ENCODE measurements around the gene ZNF292.

The ZNF292 gene

DNA sequence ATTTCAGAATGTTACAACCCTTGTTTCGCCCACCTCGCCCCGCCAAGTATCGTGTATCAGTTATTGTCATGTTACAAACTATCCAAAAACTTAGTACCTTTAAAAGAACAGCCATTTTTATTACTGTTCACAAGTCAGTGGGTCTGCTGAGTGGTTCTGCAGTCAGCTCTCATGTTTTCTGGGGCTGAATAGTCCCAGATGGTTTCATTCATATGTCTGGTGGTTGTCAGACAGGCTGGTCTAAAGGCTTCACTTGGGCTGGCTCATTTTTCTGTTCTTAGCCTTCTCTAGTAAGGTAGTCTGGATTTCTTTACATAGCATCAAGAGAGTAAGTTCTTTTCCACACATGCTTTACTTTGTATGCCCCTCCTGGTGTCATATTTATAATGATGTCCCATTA, 8.6 kb downstream of the ZNF292 start:
- no peak for DNase-seq (ENCODE audit: low read depth)

DNA sequence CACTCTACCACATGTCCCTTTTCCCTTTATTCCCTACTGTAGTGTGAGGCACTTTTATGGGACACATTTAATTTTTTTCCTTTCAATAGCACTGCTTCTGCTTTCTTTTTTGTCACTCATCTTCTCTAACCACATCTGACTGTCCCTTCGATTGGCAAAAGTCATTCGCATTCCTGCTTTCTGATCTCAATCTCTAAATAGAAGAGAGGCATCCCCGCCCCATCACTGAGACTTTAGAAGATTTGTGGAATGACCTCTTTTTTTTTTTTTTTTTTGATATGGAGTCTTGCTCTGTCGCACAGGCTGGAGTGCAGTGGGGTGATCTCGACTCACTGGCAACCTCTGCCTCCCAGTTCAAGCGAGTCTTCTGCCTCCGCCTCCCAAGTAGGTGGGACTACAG, 9.1 kb downstream of the ZNF292 start:
- DNase-seq (ENCODE audit: low read depth) = no peak

DNA sequence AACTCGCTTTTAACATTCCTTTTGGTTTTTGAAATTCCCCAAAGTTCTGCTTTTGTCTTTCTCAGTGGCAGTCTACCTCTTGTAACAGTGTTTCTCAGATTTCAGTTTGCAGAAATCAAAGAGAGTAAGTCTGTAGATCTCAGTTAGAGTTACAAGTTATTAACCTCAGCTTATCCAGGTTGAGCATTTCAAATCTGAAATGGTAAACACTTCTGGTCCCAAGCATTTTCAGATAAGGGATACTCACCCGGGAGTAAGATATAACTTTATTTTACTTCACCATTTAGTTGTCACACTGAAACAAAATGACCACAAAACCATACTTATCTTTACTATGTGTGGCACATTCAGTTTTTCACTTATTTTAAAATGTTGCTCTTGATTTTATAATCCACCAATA, 9.8 kb downstream of the ZNF292 start:
- no peak for DNase-seq (ENCODE audit: low read depth)

DNA sequence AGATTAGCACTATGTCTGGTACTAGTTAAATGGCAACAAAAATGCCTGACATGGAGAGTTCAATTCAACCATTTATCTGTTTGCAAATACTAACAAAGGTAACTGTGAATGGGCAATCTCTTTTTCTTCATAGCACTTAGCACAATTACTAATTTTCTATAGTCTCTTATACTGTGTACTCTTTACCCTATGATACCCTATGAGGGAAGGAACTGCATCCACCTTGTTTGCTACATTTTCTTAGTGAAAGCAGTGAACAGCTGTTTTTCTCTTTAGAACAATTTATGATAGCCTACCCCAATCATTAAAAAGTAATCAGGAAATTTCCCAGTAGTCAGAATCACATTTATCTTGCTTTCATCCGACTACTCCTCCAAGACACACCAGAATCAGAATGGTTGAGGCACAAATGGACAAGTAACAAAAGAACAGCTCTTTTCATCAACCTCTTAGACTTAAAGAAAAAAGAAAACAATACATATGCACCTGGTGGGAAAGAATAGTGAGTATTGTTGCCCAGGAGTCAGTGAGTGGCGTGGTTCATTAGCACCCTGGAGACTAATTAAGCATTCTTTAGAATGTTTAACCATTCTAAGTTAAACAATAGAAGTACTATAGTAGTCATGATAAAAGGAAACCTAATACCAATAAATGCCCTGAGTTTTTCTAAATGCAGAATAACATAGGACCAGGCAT, 16.7 kb downstream of the ZNF292 start:
- no peak for DNase-seq (ENCODE audit: low read depth)

DNA sequence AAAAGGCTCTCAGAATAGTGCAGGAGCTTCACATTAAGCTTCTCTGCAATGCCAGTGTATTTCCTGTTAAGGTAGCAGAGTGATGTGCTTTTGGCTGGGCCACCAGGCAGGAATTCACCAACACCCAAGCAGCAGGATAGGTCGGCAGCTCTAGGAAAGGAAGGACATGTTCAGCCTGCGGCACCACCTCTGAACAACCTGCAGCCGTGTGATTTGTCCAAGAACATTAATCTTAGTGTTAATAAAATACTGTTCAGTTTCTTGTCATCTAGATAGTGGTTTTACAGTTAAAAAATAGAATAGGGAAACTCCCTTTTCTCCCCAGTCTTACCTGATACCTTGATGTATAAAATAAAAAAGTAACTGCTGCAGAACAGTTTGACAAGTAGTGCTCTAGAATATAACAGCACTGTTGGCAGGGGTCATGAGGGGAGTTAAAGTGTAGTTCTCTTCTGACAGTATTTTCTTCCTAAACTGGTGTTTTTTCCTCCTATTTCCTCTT, 18.8 kb downstream of the ZNF292 start:
- DNase-seq (ENCODE audit: low read depth) = no peak

DNA sequence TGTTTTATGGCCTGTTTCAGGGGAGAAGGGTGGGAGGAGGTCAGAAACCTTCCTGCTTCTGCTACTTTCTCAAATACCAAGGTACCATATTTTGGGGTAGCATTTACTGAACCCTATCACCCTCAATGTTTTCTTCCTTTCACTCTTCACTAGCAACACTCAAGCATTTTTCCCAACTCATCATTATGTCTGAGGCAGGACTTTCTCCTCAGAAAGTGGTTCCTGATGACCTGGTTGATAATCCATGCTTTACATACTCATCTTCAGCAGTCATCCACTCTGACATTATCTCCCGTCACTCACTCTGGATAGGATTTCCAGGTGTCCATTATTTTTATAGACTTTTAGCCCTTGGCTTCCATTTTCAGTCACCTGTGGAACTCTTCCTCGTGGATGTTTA, 21.1 kb downstream of the ZNF292 start:
- no peak for DNase-seq (ENCODE audit: low read depth)

DNA sequence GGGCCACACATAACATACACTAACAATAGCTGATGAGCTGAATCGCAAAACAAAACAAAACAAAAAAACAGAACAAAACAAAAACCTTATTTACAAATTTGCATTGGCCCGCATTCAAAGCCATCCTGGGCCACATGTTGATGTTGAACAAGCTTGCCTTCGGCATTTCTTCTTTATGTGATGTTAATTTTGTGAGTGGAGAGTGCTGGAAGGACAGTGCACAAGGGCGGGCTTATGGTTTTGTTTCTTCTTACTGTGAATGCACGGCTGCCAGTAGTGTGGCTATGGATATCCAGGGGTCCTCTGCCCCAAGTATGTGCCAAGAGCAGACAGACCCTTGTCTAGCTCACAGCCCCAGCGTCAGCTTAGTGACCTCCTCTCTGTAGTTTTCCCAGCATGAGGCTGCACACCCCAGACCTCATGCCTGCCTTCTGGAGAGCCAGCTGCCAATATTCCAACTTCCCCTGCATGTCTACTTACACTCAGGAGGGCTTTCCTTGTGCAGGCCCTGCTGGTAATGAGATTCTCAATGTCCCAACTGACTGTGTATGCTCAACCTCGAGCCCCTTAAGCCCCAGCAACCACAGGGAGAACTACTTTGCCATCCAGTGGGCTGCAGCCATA, 24.9 kb downstream of the ZNF292 start:
- DNase-seq (ENCODE audit: low read depth) = no peak

DNA sequence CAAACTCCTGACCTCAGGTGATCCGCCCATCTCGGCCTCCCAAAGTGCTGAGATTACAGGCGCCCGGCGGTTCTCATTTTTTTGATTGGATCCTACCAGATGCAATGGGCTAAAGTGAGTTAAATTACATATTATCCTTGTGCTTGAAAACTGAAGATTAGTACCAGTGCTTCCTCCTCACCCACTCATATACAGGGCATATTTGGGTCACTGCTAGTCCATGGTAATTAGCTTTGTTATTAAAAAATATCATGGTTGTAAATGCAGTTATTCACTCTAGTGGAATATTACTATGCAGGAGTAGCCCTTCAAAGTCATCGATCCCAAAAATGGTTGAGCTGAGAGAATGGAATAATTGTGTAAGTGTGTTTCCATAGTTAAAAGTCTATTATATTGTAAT, 26.5 kb downstream of the ZNF292 start:
- no peak for DNase-seq (ENCODE audit: low read depth)

DNA sequence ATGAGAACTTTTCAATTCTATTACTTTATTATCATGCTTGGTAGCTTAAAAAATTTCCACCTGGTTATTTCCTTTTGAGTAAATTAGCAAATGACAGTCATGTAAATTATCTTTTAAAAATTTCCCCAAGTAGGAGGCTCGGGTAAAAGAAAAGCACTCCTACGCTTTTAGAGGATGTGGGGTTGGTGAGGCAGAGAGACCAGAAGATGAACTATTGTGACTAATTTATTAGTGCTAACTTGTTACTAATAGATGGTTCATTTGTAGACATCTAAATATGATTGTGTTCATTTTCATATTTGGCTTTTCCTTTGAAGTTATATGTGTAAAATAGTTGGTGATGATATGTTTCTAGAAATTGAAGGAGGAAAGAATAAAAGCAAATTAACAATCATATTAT, 27.0 kb downstream of the ZNF292 start:
- DNase-seq (ENCODE audit: low read depth) = no peak

DNA sequence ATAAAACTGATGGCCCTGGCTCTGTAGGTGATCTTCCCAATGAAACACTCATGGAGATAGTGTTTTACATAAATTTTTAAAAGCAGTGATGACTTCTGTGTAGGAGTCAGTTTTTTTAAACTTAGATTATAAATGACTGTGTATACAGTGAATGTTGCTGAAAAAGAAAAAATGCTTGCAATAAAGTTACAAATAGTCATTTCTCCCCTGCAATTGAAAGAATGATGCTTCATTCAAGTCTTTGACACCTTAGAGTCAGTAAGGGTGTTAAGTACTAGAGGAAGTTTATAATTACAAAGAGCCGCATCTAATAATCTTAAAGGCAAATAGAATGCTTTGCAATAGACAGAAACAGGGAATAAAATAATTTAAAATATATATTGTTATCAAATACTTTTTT, 27.6 kb downstream of the ZNF292 start:
- no peak for DNase-seq (ENCODE audit: low read depth)

DNA sequence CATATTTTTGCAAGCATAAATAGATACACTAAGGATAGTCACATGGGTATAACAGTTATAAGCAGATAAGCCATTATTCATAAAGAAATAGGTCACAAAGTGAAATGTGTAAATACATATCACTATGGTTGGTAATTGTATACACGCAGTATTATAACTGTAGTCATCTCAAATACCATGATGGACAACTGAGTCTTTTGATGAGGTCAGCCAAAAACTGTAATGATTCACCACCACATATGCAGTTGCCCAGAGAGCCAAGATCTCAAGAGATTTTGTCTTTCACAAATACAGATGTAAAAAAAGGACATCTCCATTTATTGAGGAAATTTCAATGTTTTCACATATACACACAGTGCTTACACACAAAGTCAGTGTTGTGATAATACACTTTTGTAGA, 28.3 kb downstream of the ZNF292 start:
- peak; percentile 58 for DNase-seq (ENCODE audit: low read depth)

DNA sequence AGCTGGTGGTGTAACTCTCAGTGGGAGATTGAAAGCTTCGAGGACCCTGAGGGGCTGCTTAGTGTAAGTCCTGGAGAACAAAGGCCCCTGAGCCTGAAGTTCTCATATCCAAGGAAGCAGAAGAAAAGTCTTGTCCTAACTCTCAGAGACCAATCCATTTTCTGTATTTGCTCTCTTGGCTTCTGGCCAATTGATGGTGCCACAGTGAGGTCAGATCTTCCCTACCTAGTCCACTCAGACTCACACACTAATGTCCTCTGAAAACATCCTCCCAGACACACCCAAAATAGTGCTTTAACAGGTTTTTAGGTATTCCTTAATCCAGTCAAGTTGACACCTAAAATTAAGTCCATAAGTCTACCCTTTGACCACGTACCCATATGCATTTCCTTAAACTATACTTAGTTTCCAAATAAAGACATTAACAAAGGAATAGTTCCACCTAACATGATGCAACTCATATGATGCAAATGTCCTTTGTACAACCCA, 29.4 kb downstream of the ZNF292 start:
- no peak for DNase-seq (ENCODE audit: low read depth)

DNA sequence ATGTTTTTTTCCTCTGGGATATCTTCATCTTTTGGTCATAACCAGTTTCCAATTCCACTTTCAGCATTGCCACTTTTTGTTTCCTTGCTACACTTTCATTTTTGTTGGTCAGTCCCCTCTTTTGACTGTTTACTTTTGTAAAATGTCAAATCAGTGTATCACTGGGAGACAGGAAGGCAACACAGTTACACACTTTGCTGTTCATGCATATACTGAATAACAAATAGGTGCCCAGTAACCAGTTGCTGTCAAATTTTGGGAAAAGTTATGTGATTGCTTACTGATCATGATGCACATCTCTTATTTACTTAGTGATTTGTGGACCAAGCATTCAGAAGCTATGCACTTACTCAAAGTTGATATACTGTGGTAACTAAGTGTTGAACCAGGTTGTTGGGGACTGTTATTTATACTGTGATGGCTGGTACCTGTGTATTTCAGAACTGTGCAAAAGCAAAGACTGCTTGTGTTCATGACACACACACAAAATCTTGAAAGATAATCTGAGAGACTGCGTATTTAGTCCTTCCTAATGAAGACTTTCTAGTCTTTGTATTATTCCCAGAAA, 41.0 kb downstream of the ZNF292 start:
- no peak for DNase-seq (ENCODE audit: low read depth)

DNA sequence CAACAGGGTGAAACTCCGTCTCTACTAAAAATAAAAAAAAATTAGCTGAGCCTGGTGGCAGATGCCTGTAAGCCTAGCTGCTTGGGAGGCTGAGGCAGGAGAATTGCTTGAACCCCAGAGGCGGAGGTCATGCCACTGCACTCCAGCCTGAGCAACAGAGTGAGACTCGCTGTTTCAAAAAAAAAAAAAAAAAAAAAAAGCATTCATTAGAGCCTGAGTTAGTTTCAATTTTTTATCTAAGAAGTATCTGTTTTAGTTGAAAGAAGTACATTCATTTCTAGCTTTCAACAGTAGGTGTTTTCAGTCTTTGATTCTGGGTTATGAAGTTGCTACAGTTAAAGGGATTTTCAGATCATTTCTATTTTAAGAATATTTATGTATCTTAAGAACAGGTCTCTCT, 42.2 kb downstream of the ZNF292 start:
- no peak for DNase-seq (ENCODE audit: low read depth)

DNA sequence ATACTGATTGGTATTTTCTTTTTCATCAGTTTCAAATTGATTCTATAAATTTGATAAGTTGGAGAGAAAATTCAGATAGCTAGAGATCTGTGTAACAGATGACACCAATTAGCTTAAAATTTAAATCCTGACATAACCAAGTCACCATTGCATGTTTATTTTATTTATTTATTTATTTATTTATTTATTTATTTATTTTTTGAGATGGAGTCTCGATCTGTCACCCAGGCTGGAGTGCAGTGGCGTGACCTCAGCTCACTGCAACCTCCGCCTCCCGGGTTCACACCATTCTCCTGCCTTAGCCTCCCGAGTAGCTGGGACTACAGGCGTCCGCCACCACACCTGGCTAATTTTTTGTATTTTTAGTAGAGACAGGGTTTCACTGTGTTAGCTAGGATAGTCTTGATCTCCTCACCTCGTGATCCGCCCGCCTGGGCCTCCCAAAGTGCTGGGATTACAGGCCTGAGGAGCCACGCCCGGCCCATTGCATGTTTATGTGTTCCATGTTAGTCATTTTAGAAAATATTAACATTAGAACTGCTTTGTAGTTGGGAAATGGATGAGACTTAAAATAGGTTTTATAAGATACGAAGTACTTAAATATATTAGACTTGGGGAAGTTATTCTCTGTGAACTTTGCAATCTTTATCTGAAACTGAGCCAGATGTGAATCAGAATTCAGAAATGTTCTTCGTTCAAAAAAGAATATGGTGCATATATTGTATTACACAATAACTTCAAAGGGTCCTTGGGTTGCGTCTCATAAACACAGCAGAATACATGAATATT, 42.9 kb downstream of the ZNF292 start:
- peak; percentile 11 for DNase-seq (ENCODE audit: low read depth)

DNA sequence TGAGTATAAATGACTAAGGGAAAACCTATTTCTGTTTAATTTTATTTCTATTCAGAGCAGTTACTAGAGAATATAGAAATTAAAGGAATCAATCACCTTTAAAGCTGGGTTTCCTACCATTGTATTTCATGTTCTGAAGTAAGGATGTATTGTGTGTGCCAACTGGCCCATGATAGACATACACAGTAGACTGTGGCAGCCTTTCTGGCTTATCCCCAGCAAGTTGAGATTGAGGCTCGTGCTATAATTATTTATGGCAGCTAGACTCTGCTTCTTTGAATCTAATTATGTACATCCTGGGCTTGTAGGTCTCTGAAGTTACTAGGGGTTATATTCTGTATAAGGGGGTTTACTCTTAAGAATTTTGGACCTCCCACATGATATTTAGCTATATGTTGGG, 44.4 kb downstream of the ZNF292 start:
- DNase-seq (ENCODE audit: low read depth) = no peak

DNA sequence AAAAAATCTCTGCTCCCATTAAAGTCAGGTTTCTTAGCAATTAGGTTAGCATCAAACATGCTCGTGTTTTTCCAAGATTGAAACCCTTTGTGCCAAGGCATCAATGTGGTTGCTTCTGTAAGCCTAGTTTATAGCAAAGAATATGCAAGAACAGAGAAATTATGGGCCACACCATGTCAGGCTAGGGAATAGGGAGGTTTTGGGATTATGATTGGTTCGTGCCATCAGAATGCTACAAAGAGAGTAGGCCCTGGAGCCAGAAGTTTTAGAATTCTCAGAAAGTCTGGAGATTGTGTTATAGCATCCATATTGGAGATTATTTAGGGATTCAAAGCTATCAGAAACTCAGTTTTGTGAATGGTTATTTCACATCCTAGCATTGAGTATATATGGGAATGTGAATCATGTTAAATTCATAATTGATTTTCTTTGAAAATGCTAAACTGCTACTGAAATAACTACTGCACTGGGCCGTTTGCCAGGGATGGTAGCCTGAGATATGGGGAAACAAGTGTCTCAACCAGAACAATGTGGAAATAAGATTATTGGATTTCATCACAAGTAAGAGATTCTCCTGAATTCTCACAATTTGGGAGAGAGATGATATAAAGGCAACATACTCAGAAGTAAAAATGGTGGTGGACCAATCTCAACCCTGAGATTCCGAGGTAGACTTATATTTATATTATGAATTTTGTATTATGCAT, 45.3 kb downstream of the ZNF292 start:
- no peak for DNase-seq (ENCODE audit: low read depth)

DNA sequence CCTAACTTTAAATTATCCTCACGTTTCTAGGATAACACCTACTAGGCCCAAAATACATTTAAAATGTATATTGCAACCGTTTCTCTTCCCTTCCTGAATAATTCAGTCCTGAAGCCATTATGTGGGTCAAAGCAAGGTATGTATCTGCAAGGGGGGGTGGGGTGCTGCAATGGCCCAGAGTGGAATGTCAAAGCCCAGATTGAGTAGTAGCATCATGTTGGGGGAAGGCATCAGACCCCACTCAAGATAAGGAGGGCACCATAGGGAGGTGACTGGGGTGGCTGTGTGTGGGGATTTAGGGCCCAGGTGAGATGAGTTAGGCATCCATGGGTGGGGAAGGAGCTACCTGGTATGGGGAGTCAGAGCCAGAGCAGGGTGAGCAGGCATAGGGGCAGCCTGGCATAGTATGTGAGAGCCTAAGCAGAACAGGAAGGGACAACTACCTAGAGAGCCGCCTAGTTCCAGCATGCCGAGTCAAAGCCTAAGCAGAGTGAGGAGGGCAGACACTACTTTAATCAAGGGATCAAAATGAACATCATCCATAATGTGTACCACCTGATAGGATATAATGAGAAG, 48.2 kb downstream of the ZNF292 start:
- no peak for DNase-seq (ENCODE audit: low read depth)

DNA sequence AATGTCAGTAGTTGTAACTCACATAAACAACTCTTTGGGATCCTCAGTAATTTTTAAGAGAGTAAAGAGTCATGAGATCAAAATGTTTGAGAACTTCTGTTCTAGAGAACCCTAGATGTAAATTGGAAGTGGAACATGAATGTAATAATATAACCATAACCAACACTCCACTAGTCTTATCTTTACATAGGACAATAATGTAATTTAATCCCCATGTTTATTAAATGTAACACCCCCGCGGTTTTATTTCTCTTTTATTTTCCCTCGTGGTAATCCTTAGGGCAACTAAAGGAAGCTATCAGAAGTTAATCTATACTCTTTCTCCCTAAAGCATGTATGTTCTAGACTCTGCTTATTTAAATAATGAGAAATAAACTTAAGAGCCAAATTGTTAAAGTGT, 54.4 kb downstream of the ZNF292 start:
- DNase-seq (ENCODE audit: low read depth) = no peak

DNA sequence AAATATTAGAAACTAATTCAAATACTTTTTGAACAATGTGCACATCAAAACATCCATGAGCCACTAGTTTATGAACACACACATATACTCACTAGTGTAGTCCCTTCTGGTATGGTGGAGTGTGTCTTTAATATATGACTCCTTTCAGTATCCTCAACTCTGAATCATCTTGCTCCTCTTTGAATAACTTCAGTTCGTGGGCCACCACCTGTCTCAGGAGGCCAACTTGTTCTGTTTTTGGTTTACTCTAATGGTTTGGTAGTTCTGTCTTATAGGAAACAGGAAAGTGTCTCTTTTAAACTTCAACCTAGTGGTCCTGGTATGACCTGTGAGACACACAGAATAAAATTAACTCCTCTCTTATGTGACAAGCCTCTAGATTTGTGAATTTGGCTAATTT, 55.6 kb downstream of the ZNF292 start:
- no peak for DNase-seq (ENCODE audit: low read depth)

DNA sequence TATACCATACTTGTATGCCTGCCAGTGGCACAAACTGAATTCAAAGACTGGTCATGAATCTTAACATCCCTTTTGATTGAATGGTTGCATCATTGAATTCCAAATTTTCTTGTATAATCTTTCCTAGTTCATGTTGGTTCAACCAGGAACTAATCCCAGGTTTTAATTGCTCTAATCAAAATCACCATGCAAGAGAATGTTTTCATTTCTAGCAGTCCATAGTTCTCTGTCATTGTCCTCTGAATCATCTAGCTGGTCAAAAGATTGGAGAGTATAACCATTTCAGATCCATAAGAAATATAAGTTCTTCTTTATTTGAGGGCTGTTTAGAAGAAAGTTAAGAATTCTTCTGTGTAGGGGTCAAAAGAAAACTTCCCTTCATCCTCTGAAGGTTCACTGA, 57.2 kb downstream of the ZNF292 start:
- no peak for DNase-seq (ENCODE audit: low read depth)

DNA sequence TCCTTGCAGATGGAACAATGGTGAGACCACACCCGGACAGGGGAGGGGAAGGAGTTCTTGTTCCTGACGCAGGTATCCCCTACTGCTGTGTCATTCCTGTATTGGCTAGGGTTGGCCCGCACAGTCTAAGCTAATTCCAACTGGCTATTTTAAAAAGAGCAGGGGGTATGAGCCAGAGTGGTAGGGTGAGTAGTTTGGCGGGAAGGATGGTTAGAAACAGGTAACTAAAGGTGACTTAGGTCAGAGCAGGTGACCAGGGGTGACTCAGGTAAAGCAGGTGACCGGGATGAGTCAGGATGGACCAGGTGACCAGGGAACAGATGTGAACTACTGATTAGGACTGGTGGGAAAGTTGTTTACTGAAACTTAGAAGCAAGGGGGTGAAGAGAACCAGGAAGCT, 58.0 kb downstream of the ZNF292 start:
- DNase-seq (ENCODE audit: low read depth) = no peak

Data from HS-5 (cell line).